GM19397 (cell line): ENCODE data around the gene AKAP13.
A peak's percentile ranks its signal among the peaks of the same experiment; 100 is the strongest.
"Not testable (repeated sequence)": the region's sequence is repeated elsewhere in the genome, so short reads cannot be mapped to it uniquely, and the experiment has no call there.

ENCODE experiments used
- ATAC-seq: cut with Tn5 transposase; IDR thresholded peaks from one replicate; pipeline ENCODE4 v1.9.1; 2021; ENCODE audit warnings: mild to moderate bottlenecking, moderate library complexity; ENCODE audit not compliant: unreplicated experiment

Gene AKAP13

DNA sequence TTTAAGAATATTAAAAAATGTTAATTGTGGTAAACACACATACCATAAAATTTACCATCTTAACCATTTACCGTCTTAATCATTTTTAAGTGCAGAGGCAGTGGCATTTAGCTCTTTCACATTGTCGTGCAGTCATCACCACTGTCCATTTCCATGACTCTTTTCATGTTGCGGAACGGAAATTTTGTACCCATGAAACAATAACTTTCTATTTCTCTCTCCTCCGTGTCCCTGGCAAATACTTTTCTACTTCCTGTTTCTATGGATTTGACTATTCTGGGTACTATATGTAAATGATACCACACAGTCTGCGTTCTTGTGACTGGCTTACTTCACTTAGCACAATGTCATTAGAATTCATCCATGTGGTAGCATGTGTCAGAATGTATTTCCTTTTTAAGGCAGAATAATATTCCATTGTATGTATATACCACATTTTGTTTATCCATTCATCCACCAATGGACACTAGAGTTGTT, 27.9 kb downstream of the AKAP13 start:
- peak; percentile 59 for ATAC-seq

DNA sequence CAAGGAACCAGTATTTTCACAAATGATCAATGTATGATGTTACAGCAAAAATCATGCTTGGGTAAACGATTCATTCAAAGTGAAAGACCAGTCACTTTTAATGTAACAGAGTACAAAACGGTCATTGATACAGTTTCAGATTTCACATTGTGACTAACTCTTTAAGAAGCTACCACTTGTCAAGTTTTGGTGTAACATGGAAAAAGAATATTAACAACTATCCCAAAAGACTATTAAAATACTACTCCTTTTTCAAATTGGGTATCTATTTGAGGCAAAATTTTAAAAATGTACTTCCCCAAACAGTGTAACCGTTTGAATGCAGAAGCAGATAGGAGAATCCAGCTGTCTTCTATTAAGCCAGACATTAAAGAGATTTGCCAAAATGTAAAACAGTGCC, 31.7 kb downstream of the AKAP13 start:
- no peak for ATAC-seq

DNA sequence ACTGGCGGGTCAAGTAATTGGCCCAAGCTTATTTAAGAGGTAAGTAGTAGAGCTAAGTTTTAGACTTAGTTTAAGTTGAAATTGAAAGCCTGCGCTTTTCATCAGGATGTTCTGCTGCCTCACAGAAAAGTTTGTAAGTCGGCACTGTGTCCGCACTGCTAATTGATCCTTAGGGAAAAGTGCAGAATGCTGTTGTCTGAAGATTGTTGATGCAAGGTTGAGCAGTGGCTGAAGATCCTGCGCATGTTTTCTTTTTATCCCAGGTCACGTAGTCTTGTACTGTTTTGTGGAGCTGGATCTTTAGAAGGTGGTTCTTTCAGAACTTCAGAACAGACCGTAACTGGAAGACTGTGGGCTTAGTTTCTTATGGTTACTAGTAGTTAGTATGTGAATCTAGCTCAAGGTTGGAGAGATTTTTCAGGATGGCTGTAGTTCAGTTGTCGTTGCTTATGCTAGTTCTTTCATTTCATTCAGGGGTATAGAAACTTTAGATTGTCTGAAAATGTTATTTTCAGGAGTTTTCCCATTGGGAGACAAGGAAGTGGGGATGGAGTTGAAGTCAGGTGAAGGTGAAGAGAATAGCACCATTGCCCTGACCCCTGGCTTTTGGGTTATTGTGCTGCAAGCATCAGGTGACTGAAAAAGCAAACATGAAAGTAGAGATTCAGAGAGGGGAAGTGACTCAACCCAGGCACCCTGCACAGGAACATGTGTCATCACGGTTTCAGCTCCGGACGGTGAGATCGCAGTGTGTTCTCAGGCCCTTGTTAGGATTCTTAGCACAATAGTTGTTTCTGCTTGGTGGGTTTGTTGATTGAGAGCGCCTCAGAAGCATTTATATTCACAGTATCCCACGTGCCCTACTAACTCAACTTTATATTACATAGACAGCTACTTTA, 32.8 kb downstream of the AKAP13 start:
- peak; percentile 96 for ATAC-seq

DNA sequence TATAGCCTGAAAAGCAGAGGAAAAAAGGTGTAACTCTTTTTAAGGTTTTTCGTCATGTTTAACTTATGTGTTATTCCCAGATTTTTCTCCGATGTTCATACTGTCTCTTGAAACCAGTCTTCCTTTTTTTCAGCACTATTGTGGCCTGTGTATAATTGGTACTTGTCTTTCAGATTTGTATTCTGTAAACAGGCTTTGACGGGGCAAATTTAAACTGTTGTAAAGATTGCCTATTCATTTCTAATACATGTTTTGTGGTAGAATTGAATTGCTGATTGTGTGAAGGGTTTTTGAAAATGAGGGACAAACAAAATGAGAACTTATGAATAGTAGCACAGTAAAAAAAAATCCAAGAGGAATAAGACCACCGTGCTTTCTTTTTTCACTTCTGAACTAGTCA, 33.6 kb downstream of the AKAP13 start:
- ATAC-seq, result no peak

DNA sequence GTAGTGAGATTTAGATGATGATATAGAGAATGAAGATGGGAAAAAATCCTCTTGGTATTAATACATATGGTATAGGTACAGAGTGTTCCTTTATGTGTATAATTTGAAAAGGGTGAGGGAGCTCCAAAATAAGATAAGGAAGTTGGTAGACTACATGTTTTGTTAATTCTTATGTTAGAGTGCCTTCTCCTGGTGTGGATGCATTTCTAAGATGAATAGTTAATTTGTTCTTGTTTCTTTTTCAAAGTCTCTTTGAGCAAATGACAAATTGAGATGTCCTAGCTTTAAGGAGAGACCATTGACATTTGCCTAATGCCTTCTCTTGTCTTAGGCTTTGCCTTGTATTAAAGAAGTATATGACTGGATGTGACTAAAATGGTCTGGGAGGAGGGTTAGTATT, 34.1 kb downstream of the AKAP13 start:
- ATAC-seq, result no peak

DNA sequence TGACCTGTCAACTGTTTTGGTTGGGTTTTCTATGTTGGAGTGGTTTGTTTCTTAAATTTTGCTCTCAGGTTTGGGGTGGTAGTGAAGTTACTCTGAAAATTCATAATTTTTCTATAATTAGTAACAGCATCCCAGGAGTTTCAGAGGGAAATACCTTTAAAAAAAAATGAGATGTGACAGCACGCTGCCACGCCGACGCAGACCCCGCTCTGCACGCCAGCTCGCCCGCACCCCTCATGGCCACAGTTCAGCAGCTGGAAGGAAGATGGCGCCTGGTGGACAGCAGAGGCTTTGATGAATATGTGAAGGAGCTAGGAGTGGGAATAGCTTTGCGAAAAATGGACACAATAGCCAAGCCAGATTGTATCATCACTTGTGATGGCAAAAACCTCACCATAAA, 34.6 kb downstream of the AKAP13 start:
- ATAC-seq, result no peak

DNA sequence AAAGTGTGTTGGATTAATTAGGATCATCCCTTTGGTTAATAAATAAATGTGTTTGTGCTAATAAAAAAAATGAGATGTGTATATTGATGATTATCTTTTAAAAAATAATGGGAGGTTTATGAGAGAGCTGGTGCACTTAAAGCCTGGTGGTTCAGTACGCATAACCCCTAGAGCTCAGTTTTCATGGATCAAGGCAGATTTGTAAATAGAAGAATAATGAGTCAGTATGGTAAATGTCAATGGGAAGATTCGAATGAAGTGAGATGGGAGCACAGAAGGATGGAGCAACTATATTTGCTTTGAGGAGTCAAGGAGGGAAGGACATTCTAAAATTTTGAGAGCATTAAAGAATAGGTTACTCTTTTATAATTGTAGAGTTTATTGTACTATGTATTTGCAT, 35.4 kb downstream of the AKAP13 start:
- ATAC-seq, result no peak

DNA sequence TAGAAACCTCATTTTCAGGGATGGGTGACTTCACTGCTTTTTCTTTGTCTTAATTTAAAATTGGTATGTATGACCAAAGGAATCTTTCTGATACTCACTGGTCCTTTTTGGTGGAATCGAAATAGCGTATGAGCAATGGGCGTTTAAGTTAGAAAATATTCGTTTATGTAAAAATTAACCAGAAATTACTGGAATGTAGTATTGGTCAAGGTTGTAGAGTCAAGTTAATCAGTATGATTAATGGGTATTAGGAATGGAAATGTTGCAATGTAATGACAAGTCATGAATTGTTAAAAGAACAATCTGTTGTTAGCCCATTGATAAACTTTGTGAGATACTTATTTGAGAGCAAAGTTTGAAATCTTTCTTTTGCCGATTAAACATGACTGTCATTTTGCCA, 36.9 kb downstream of the AKAP13 start:
- no peak for ATAC-seq

DNA sequence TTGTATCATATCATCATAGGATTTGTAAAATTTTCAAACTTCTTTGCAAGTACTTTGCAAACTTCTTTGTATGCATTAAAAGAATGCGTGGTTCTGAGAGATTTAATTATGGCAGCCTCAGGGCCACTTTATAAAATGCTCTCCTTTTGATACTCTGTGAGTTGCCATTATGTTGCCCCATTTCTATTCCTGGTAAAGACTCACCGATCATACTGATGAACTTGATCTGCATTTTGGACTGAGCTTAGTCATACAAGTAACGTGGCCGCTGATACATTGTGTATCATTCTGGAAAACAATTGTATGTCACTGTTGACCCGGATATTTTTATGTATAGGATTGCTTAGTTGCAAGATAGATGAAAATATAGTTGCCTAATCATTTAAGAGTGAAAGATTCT, 38.8 kb downstream of the AKAP13 start:
- ATAC-seq, result no peak

DNA sequence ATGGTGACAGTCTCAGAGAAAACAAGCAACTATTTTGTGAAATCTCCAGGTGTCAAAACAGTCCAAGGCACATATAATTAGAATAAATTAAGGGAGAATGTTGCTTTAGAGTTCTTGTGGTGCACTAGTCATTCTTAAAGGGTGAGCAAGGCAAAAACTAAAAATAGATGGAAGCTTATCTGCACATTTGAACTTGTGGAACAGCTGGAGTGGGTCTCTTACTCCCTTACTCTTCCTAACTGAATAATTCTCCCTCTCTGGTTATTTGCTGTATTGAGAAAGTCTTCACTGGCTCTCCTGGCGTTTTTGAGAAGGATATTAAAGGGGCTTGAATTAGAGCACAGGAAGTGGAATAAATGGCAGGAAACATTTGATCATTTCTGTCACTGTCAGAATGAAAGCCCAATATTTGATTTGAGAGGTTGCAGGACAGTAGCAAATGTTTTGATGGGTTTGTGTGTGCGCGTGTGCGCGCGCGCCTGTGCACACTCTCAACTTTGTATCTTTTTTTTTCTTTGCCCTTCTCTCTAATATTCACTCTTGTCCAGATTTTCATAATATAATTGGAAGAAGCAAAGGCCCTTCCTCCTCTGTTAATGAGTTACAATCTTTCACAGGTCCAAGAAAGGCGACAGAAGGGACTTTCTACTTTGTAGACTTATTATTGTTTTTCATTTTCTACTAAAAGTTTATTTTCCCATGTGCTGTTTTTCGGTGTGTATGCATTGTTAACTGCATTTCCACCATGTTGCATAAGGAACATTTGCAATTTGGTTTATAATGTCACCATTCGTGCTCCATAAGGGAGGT, 40.9 kb downstream of the AKAP13 start:
- no peak for ATAC-seq

DNA sequence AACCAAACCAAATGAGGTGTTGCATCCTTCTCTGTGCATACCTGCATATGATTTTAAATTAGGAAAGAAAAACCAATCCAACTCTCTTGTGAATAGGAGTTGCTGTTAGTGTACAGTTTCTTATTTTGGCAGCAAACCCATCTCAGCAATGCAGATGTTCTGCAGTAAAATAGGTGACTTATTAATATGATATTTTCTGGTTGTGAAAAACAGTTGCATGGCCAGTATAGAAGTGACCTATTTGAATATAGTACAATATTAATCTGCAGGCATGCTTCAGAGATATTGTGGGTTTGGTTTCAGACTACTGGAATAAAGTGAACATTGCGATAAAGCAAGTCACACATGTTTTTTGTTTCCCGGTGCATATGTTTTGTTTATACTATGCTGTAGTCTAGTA, 42.2 kb downstream of the AKAP13 start:
- ATAC-seq, result no peak

DNA sequence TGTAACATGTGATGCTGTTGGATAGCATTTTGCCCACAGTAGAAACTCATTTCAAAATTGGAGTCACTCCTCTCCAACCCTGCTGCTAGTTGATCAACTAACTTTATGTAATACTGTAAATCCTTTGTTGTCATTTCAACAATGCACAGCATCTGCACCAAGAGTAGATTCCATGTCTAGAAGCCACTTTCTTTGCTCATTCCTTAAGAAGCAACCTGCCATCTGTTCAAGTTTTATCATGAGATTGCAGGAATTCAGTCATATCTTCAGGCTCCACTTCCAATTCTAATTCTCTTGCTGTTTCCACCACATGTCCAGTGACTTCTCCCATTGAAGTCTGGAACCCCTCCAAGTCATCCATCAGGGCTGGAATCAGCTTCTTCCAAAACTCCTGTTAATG, 42.9 kb downstream of the AKAP13 start:
- ATAC-seq, result no peak

DNA sequence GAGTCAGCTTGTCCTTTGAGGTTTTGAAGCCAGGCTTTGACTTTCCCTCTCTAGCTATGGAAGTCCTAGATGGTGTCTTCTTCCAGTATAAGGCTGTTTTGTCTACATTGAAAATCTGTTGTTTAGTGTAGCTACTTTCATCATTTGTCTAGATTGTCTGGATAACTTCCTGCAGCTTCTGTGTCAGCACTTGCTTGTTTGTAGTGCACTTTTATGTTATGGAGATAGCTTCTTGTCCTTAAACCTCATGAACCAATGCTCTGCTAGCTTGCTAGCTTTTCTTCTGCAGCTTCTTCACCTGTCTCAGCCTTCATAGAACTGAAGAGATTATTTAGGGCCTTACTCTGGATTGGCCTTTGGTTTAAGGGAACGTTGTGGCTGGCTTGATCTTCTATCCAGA, 43.8 kb downstream of the AKAP13 start:
- ATAC-seq, result no peak

DNA sequence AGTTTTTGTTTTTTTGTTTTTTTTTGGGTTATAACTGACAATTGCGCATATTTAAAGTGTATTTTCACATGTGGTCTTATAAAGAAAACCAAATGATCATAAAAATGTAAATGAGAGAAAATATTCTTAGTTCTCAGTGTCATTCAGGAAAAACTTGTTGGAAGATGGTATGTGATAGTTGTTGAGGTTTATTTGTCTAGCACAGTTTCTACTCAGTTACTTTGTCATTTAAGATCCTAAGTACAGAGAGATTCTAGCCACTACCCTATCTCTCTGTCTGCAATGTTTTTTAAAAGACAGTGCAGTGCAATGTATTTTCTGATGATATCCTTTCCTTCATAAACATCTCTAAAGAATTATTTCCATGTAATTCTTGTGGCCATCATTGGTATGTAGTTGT, 46.1 kb downstream of the AKAP13 start:
- no peak for ATAC-seq

DNA sequence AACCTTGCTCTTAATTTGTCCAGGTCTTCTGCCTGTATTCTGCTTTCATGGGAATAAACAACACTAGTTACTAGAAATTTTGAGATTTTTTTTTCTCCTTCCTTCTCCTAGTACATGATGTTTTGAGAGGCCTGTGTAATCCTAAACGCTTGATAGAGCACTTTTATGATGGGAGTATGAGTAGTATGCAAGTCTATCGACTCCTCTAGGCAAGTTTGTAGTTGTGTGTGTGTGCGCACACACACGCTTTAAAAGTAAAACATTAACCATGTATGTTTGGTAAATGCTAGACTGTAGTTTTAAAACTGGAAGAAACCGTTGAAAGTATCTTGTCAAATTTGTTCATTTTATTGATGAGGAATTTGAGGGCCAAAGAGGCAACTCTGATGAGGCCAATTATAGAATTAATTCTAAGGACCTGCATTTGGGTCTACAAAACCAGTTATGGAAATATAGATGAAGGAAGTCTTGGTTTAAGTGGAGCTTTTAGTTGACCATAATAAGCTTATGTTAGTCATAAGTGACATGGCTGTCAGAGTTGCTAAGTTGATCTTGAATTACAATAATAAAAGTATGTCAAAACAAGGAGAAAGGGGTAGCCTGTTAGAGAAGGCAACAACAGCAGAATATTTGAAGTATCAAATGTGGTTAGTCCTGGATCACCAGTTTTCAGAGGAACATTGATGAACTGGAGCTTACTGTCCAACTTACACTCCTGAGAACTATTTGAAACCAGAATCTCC, 47.1 kb downstream of the AKAP13 start:
- ATAC-seq, result no peak

DNA sequence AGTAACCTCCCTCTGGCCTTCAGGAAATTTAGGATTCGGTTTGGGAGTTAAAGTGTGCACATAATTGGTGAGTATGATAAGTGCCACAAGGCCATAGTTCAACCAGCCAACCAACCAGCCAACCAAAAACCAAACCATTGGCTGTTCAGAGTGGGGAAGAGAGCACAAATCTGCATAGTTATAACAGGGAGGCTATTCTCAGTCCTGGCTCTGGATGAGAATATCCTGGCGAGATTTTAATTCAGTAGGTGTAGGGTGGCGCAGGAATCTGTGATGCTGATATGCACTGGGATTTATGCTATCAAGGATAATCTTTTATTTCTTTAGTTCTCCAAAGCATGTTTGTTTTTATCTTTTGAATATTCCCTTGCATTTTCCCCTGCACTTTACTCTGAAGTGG, 49.1 kb downstream of the AKAP13 start:
- ATAC-seq, result no peak

DNA sequence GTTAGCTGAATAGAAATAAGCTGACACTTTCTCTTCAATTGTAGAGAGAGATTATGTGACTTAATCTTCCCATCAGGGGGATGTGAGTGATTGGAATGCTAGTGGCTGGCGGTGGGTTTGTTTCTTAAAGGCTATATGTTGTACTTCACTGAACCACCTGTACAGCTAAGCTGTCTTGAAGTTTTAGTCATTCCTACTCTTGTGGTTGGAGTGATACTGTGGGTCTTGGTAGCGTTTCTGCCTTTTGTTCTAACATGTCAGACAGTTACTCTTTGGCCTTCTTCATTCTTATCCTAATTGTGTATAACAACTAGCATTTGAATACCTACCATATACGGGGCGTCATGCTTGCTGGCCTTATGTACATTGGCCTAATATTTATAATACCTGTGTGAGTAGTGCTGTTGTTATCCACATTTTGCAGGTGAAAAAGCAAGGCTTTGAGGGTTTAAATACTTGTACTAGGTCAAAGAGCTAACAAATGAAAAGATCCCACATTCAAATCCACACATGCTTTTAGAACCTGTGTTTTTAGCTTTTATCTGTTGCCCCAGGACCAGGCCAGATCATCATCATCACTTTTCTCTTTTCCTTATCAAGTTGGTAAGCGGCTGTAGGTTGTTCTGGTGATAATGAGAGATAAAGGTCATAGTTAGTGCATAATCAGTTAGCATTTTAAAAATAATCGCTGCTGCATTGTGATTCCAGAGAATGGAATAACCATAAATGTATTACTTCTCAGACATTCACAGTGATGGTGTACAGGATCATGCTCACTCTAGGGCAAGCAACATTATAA, 50.2 kb downstream of the AKAP13 start:
- peak; percentile 94 for ATAC-seq

DNA sequence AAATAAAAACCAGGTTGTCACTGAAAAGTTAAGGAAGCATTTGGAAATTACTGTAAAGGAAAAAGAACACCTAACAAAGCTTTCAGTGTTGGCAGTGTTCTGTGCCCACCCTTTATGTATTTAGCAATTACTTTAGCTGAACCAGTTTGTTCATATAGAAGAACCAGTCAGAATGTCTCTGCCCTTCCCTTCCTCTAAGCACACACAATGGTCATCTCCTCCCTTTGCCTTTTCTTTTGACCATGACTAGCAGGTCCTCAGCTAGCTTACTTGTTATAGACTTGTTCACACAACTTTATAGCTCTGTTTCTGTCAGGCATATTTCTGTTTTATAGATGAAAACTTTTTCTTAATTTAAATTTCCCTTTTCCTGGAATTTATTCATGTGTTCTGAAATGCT, 59.6 kb downstream of the AKAP13 start:
- ATAC-seq, result no peak

DNA sequence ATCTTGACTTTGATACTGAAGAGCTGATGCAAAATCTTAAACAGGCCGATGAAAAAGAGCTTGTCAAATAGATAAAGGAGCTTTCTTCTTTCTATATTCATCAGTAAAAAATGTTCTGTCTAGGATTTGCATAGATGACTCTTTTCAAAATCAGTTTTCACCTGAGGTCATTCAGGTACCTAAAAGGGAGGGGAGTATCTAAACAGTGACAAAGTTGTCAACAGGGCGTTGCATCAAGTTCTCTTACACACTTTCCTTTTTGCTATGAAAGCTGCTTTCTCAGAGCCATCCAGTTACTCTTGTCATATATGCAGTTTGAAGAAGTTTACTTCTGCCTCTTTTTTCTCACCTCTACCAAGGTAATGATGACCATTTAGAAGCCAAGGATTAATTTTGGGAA, 60.0 kb downstream of the AKAP13 start:
- no peak for ATAC-seq

DNA sequence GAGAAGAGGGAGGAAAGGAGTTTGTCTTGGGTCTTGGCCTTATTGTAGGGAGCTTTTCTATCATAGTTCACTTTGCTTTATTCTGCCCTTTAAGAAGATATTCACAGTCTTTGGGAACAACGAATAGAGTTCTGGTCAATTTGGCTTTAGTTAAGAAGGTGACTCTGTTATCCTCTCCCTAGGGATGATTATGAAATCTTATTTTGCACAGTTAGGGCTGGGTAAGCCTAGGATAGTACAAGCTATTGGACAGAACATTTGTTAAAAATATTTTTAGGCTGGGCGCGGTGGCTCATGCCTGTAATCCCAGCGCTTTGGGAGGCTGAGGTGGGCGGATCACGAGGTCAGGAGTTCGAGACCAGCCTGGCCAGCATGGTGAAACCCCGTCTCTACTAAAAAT, 61.5 kb downstream of the AKAP13 start:
- ATAC-seq, result not testable (repeated sequence)

DNA sequence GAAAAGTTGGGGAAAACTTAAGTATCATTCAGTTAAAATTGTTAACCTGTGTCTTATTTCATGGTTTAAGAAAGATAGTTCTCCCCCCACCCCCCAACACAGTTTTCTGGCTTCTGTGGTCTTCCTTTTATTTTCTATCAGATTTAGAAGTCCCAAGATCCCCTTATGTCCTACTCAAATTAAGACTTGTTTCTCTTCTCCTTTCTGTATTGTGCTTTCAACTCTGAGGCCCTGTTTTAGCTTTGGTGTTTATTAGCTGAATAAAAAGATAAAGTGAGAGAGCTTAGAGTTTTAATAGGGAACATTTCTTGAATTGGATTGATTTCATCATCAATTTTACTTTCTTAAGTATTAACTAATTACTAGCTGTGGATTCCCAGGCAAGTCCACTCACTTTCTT, 62.6 kb downstream of the AKAP13 start:
- ATAC-seq, result peak; percentile 37
